Measurements from ENCODE around the gene FRAT2. TPM values are rescaled to one million over a fixed set of nuclear protein-coding genes. Genes with fewer than 3 reads are reported as not detected.

The FRAT2 gene
- total and polyA plus RNA-seq, 2 of the 4 experiments (the other 2 are of a cell fraction), result 2.0 to 2.5 TPM

DNA sequence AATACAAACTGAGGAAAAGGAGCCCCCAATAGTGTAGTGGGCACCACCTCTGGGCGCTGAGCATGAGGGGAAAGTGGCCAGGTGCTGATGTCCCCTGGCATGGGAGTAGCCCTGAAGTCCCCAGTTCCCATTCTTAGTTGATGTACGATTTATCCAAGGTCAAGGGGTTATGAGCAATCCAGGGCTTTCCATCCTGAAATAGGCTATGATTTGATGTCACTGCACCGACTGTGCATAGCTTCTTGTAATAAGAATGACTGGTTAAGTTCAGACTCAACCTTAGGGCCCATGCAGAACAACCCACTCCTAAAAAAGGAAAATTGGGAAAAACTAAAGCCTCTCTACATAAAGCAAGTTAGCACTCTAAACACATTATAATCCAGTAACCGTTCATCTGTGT, 11.0 kb downstream of the FRAT2 start:
- intact Hi-C loops (cut with micrococcal nuclease) (no loop called here), in situ Hi-C loops (cut with MboI; ENCODE audit: low sequenced_read_pairs) (no loop called here), dilution Hi-C loops (cut with HindIII; ENCODE audit: low sequenced_read_pairs, unreplicated experiment) (no loop called here)
- CTCF ChIA-PET, result interaction anchor here (0.6 kb wide), 1 partner anchor 98 kb away, joined by 5 read pairs; no protein-coding TSS in a partner anchor
- no peak overlapping the region for H2BK15ac ChIP-seq (ENCODE audit: low read depth, low read length)
- no peak overlapping the region for H4K5ac ChIP-seq (ENCODE audit: low read depth, low read length)
- no peak overlapping the region for H3K4me3 ChIP-seq (ENCODE audit: insufficient read depth, low read depth, low read length)
- WGBS, 2 experiments (ENCODE audit: extremely low coverage in 2 of 2, insufficient read length in 1 of 2), result 86% methylated on average over 1 of the region's 4 CpGs; no CpG with 5 or more reads in 1 of the 2 experiments
- H4K8ac ChIP-seq (ENCODE audit: low read depth in 2 of 2, low read length in 2 of 2), result no peak overlapping the region
- H3K4ac ChIP-seq (ENCODE audit: low read depth, low read length), result no peak overlapping the region
- H4K20me1 ChIP-seq (ENCODE audit: insufficient read depth, low read length), result no peaks in the 10 kb centered on the region
- no peak overlapping the region for H3K14ac ChIP-seq (replicated peaks; ENCODE audit: low read depth, low read length)
- no peak overlapping the region for H2AFZ ChIP-seq (replicated peaks; ENCODE audit: low read length, poor library complexity)
- H3K27ac ChIP-seq (ENCODE audit: insufficient read depth, low read length), result no peak overlapping the region
- H2BK5ac ChIP-seq (ENCODE audit: low read depth, low read length, poor library complexity, severe bottlenecking), result no peak overlapping the region
- no peak for ATAC-seq (ENCODE audit: low read depth)
- H3K56ac ChIP-seq (ENCODE audit: extremely low read depth, insufficient read depth, low read length), result no peak overlapping the region
- no peaks in the 10 kb centered on the region for H3K9me1 ChIP-seq (ENCODE audit: insufficient read depth, low read length)
- no TSS peak for BruUV-seq (replicated peaks)
- H3K36me3 ChIP-seq (ENCODE audit: control insufficient read depth, insufficient read depth, low read length), result no peaks in the 10 kb centered on the region
- H3K18ac ChIP-seq (ENCODE audit: low read depth, low read length), result no peak overlapping the region
- no peak for DNase-seq
- H3K4me2 ChIP-seq (ENCODE audit: low read depth, low read length), result no peak overlapping the region
- no peak overlapping the region for H2BK20ac ChIP-seq (ENCODE audit: low read depth, low read length)
- no peak overlapping the region for H3K23ac ChIP-seq (ENCODE audit: low read depth, low read length)
- H2AK9ac ChIP-seq (replicated peaks; ENCODE audit: low read depth, low read length, poor library complexity), result no peak overlapping the region
- peaks cover 9% of the 10 kb centered on the region for H3K4me1 ChIP-seq (ENCODE audit: control insufficient read depth, insufficient read depth, low read length)
- no peak overlapping the region for H2AK5ac ChIP-seq (ENCODE audit: low read depth, low read length)
- H2BK120ac ChIP-seq (ENCODE audit: low read depth, low read length), result no peak overlapping the region
- POLR2A ChIA-PET (ENCODE audit: unreplicated experiment), result no interaction called here
- no peaks in the 10 kb centered on the region for H3K27me3 ChIP-seq (ENCODE audit: control insufficient read depth, insufficient read depth, low read length)
- peaks cover 7% of the 10 kb centered on the region in 2 experiments; a peak in 2 of 4 replicates for H3K79me1 ChIP-seq (ENCODE audit: low read depth in 1 of 2, low read length in 2 of 2)
- no peak overlapping the region for H4K91ac ChIP-seq (ENCODE audit: insufficient read depth, low read depth, low read length)
- no peaks in the 10 kb centered on the region for H3K9me3 ChIP-seq (ENCODE audit: control insufficient read depth, insufficient read depth, low read length)
- no peak overlapping the region for H3K9ac ChIP-seq (ENCODE audit: low read depth, low read length)
- TF ChIP-seq FOS (IDR thresholded peaks at IDR 0.05; ENCODE audit: low read depth, low read length) (no peak), POLR2A (IDR thresholded peaks at IDR 0.05; ENCODE audit: low read depth, low read length) (no peak), RFX5 (IDR thresholded peaks at IDR 0.05; ENCODE audit: low read depth, low read length) (no peak), SMC3 (IDR thresholded peaks at IDR 0.05; ENCODE audit: low read depth, low read length) (no peak), RCOR1 (IDR thresholded peaks at IDR 0.05; ENCODE audit: insufficient replicate concordance, low read length) (no peak), CEBPB (IDR thresholded peaks at IDR 0.05; ENCODE audit: low read depth, low read length) (no peak), BHLHE40 (IDR thresholded peaks at IDR 0.05; ENCODE audit: low read depth, low read length) (no peak), MAZ (IDR thresholded peaks at IDR 0.05; ENCODE audit: borderline replicate concordance, low read depth, low read length) (no peak), CHD1 (IDR thresholded peaks at IDR 0.05; ENCODE audit: low read depth, low read length) (no peak)
- TF ChIP-seq, protein P1, sequence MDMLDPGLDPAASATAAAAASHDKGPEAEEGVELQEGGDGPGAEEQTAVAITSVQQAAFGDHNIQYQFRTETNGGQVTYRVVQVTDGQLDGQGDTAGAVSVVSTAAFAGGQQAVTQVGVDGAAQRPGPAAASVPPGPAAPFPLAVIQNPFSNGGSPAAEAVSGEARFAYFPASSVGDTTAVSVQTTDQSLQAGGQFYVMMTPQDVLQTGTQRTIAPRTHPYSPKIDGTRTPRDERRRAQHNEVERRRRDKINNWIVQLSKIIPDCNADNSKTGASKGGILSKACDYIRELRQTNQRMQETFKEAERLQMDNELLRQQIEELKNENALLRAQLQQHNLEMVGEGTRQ (IDR thresholded peaks at IDR 0.05; ENCODE audit: low read depth, low read length), result no peak
- TF ChIP-seq, protein P2, sequence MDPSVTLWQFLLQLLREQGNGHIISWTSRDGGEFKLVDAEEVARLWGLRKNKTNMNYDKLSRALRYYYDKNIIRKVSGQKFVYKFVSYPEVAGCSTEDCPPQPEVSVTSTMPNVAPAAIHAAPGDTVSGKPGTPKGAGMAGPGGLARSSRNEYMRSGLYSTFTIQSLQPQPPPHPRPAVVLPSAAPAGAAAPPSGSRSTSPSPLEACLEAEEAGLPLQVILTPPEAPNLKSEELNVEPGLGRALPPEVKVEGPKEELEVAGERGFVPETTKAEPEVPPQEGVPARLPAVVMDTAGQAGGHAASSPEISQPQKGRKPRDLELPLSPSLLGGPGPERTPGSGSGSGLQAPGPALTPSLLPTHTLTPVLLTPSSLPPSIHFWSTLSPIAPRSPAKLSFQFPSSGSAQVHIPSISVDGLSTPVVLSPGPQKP (IDR thresholded peaks at IDR 0.05; ENCODE audit: borderline replicate concordance, low read depth, low read length), result no peak
- TF ChIP-seq, protein P3, sequence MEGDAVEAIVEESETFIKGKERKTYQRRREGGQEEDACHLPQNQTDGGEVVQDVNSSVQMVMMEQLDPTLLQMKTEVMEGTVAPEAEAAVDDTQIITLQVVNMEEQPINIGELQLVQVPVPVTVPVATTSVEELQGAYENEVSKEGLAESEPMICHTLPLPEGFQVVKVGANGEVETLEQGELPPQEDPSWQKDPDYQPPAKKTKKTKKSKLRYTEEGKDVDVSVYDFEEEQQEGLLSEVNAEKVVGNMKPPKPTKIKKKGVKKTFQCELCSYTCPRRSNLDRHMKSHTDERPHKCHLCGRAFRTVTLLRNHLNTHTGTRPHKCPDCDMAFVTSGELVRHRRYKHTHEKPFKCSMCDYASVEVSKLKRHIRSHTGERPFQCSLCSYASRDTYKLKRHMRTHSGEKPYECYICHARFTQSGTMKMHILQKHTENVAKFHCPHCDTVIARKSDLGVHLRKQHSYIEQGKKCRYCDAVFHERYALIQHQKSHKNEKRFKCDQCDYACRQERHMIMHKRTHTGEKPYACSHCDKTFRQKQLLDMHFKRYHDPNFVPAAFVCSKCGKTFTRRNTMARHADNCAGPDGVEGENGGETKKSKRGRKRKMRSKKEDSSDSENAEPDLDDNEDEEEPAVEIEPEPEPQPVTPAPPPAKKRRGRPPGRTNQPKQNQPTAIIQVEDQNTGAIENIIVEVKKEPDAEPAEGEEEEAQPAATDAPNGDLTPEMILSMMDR (conservative IDR thresholded peaks at IDR 0.05; ENCODE audit: low read depth, low read length), result no peak
